Measurements from ENCODE around the gene MICALL1.

- no peak for TF ChIP-seq CTCF (conservative IDR thresholded peaks at IDR 0.05; ENCODE audit: low read length)
- no peak for TF ChIP-seq EZH2phosphoT487 (IDR thresholded peaks at IDR 0.05; ENCODE audit: borderline replicate concordance, low read depth, low read length)
Measured at GRCh38 chr22:37990862-37991261, 84.8 kb downstream of the MICALL1 start.

All from OCI-LY7 (cell line).